Rectal smooth muscle tissue (tissue), 1 donor: ENCODE measurements around the gene LGALS9.

ENCODE experiments used
- H3K27ac ChIP-seq: one replicate; pipeline ENCODE4 v1.7.0; 2013; ENCODE audit warnings: low read depth, low read length, inconsistent platforms
- H3K27me3 ChIP-seq: one replicate; pipeline ENCODE4 v1.7.0; 2013; ENCODE audit warnings: low read length; ENCODE audit not compliant: control insufficient read depth, insufficient read depth
- H3K36me3 ChIP-seq: one replicate; pipeline ENCODE4 v1.7.0; 2013; ENCODE audit warnings: low read length; ENCODE audit not compliant: control insufficient read depth, insufficient read depth
- H3K4me1 ChIP-seq: one replicate; pipeline ENCODE4 v1.7.0; 2013; ENCODE audit warnings: low read length; ENCODE audit not compliant: control insufficient read depth, insufficient read depth
- H3K4me3 ChIP-seq: one replicate; pipeline ENCODE4 v1.7.0; 2013; ENCODE audit warnings: low read length
- H3K9ac ChIP-seq: one replicate; pipeline ENCODE4 v1.7.0; 2013; ENCODE audit warnings: low read length

The LGALS9 gene

GRCh38 chr17:27630607-27631410 is at the start of gene LGALS9:
Gene LGALS9, plus strand, starts transcription at chr17:27631188. Its CDS starts 78 bp downstream, at chr17:27631266.
- H3K4me1 ChIP-seq = peaks cover 10% of the 10 kb centered on the region
- H3K4me3 ChIP-seq = peak within 1 kb of the TSS; percentile 72
- H3K27ac ChIP-seq = peak within 1 kb of the TSS; percentile 47
- no peaks in the 10 kb centered on the region for H3K36me3 ChIP-seq
- peak within 1 kb of the TSS; percentile 66 for H3K9ac ChIP-seq
- H3K27me3 ChIP-seq = no peaks in the 10 kb centered on the region

DNA sequence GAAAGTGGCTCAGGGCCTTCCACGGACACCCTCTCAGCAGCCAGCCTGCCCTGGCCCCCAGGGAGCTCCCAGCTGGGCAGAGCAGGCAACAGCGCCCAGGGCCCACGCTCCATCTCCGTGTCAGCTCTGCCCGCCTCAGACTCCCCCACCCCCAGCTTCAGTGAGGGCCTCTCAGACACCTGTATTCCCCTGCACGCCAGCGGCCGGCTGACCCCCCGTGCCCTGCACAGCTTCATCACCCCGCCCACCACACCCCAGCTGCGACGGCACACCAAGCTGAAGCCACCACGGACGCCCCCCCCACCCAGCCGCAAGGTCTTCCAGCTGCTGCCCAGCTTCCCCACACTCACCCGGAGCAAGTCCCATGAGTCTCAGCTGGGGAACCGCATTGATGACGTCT is 48.3 kb upstream of the LGALS9 start:
- Histone ChIP-seq H3K4me3 (no peak overlapping the region), H3K4me1 (peaks cover 4% of the 10 kb centered on the region), H3K9ac (no peak overlapping the region), H3K27me3 (no peaks in the 10 kb centered on the region), H3K27ac (no peak overlapping the region), H3K36me3 (no peaks in the 10 kb centered on the region)

- no peak overlapping the region for H3K27ac ChIP-seq
- H3K9ac ChIP-seq = no peak overlapping the region
- no peak overlapping the region for H3K4me3 ChIP-seq
- H3K4me1 ChIP-seq = no peaks in the 10 kb centered on the region
- no peaks in the 10 kb centered on the region for H3K27me3 ChIP-seq
- H3K36me3 ChIP-seq = no peaks in the 10 kb centered on the region
These were observed 45.8 kb upstream of the LGALS9 start for GRCh38 chr17:27585153-27585681.

- Histone ChIP-seq H3K27me3 (no peaks in the 10 kb centered on the region), H3K9ac (no peak overlapping the region), H3K27ac (no peak overlapping the region), H3K36me3 (no peaks in the 10 kb centered on the region), H3K4me3 (no peak overlapping the region), H3K4me1 (no peaks in the 10 kb centered on the region)
These were observed 45.2 kb upstream of the LGALS9 start for GRCh38 chr17:27585792-27586191.

GRCh38 chr17:27586203-27586721 is 44.7 kb upstream of the LGALS9 start:
- H3K27me3 ChIP-seq = no peaks in the 10 kb centered on the region
- H3K4me3 ChIP-seq = no peak overlapping the region
- no peaks in the 10 kb centered on the region for H3K4me1 ChIP-seq
- H3K9ac ChIP-seq = no peak overlapping the region
- no peaks in the 10 kb centered on the region for H3K36me3 ChIP-seq
- H3K27ac ChIP-seq = no peak overlapping the region

- H3K36me3 ChIP-seq = peaks cover 4% of the 10 kb centered on the region
- H3K27ac ChIP-seq = no peak overlapping the region
- H3K4me1 ChIP-seq = no peaks in the 10 kb centered on the region
- no peak overlapping the region for H3K9ac ChIP-seq
- no peak overlapping the region for H3K4me3 ChIP-seq
- H3K27me3 ChIP-seq = no peaks in the 10 kb centered on the region
These were observed 42.6 kb upstream of the LGALS9 start for GRCh38 chr17:27588354-27588753.

DNA sequence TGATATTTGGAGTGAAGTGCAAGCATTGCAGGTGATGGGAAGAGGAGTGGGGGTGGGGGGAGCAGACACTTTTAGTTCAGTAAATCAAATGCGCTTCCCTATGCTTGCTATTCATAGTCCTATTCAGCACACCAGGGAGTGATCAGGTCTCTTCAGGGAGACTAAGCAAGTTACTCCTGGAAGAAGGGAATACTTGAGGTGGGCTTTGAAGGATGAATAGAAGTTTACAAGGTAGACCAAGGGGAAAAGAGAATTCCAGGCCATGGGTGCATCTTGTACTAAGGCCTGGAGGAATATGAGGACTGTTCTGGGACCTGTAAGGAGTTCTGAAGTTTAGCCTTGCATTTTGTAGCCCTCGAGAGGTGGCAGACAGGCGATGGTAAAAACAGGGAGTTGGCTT is 40.1 kb upstream of the LGALS9 start:
- no peaks in the 10 kb centered on the region for H3K27me3 ChIP-seq
- no peaks in the 10 kb centered on the region for H3K4me1 ChIP-seq
- no peak overlapping the region for H3K4me3 ChIP-seq
- H3K36me3 ChIP-seq = peaks cover 9% of the 10 kb centered on the region
- no peak overlapping the region for H3K9ac ChIP-seq
- H3K27ac ChIP-seq = no peak overlapping the region

GRCh38 chr17:27591986-27592385 is 39.0 kb upstream of the LGALS9 start:
- no peak overlapping the region for H3K27ac ChIP-seq
- H3K36me3 ChIP-seq = peaks cover 9% of the 10 kb centered on the region
- H3K9ac ChIP-seq = no peak overlapping the region
- H3K4me1 ChIP-seq = no peaks in the 10 kb centered on the region
- no peak overlapping the region for H3K4me3 ChIP-seq
- no peaks in the 10 kb centered on the region for H3K27me3 ChIP-seq

GRCh38 chr17:27593232-27593856 is 37.6 kb upstream of the LGALS9 start:
- Histone ChIP-seq H3K36me3 (peaks cover 9% of the 10 kb centered on the region), H3K9ac (no peak overlapping the region), H3K4me1 (no peaks in the 10 kb centered on the region), H3K4me3 (no peak overlapping the region), H3K27ac (no peak overlapping the region), H3K27me3 (no peaks in the 10 kb centered on the region)

DNA sequence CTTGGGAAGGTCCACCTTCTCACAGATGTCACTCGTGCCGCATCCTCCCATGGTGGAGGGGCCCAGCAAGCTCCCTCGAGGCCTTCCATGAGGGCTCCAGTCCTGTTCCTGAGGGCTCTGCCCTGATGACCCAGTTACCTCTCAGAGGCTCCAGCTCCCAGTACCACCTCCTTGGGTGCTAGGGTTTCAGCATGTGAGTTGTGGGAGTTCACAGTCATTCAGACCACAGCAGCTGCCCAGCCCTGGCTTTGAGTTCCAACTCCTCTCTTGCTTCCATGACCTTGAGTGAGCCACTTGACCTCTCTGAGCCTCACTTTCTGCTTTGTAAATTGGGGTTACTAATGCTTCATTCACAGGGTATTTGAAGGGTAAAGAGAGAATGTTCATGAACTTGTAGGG is 37.1 kb upstream of the LGALS9 start:
- H3K27me3 ChIP-seq = no peaks in the 10 kb centered on the region
- H3K9ac ChIP-seq = no peak overlapping the region
- H3K4me1 ChIP-seq = no peaks in the 10 kb centered on the region
- peaks cover 9% of the 10 kb centered on the region for H3K36me3 ChIP-seq
- H3K27ac ChIP-seq = no peak overlapping the region
- H3K4me3 ChIP-seq = no peak overlapping the region

DNA sequence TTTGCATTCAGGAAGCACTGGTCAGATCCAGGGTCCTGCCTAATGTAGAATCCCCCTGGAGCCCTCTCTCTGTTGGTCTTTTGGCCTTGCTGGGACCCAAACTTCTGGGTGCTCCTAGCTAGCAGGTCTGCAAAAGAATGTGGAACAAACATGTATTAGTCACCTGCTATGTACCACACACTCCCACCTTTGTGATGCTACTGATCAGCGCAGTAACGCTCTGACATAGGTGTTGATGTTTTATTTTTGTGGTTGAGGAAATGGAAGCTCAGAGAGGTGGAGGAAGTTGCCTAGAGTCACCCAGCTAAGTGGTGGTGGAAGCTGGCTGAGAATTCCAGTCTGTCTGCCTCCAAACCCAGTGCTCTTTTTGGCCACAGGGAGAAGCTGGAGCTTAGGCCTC is 35.8 kb upstream of the LGALS9 start:
- Histone ChIP-seq H3K27me3 (no peaks in the 10 kb centered on the region), H3K9ac (no peak overlapping the region), H3K4me1 (no peaks in the 10 kb centered on the region), H3K27ac (no peak overlapping the region), H3K36me3 (peaks cover 9% of the 10 kb centered on the region), H3K4me3 (no peak overlapping the region)

- H3K36me3 ChIP-seq = peaks cover 9% of the 10 kb centered on the region
- no peak overlapping the region for H3K9ac ChIP-seq
- no peak overlapping the region for H3K4me3 ChIP-seq
These were observed 34.9 kb upstream of the LGALS9 start for GRCh38 chr17:27596096-27596495.

More at GRCh38 chr17:27596096-27596495, 34.9 kb upstream of the LGALS9 start:
- Histone ChIP-seq H3K4me1 (no peaks in the 10 kb centered on the region), H3K27me3 (no peaks in the 10 kb centered on the region), H3K27ac (no peak overlapping the region)
